Measurements from ENCODE around the gene ARHGAP22.

- no peak for TF ChIP-seq CTCF (IDR thresholded peaks at IDR 0.05)
- no peak for TF ChIP-seq POLR2AphosphoS5 (IDR thresholded peaks at IDR 0.05)
- no peak for TF ChIP-seq POLR2A (IDR thresholded peaks at IDR 0.05)
Observed at GRCh38 chr10:48481385-48481784, 123.5 kb downstream of the ARHGAP22 start.
